HepG2 (cell line): ENCODE data around the gene MIER2. TPM values are rescaled to one million over a fixed set of nuclear protein-coding genes. Genes with fewer than 3 reads are reported as not detected.

Experiments used
- NFIC ChIP-seq: IDR thresholded peaks from 2 replicates; pipeline ENCODE4 v1.6.1; 2012; ENCODE audit warnings: mild to moderate bottlenecking, low read length, inconsistent platforms
- ONECUT2 ChIP-seq: sonication (generic); formaldehyde crosslinking; IDR thresholded peaks from 2 replicates; pipeline ENCODE4 v1.4.0; 2020; ENCODE audit warnings: missing genetic modification reagents
- ZFP36 ChIP-seq: fragments of 150-350 bp; IDR thresholded peaks from 2 replicates; pipeline ENCODE4 v1.6.1; 2018; ENCODE audit warnings: borderline replicate concordance, low read length, low read depth; ENCODE audit not compliant: partially characterized antibody
- ZNF142 ChIP-seq: sonication (generic); formaldehyde crosslinking; IDR thresholded peaks from 2 replicates; pipeline ENCODE4 v1.4.0; 2020; ENCODE audit warnings: missing genetic modification reagents
- ZNF484 ChIP-seq: sonication (generic); formaldehyde crosslinking; IDR thresholded peaks from 2 replicates; pipeline ENCODE4 v1.5.1; 2020; ENCODE audit warnings: mild to moderate bottlenecking, low read depth, missing genetic modification reagents, borderline replicate concordance
- ZNF747 ChIP-seq: sonication (generic); formaldehyde crosslinking; IDR thresholded peaks from 2 replicates; pipeline ENCODE4 v1.8.1; 2023; ENCODE audit warnings: missing genetic modification reagents, mild to moderate bottlenecking, borderline replicate concordance
- polyA plus RNA-seq, 8 experiments: library from polyadenylated mRNA; depleted of rRNA in 3 of 8; stranded (reverse) in 7 of 8; unstranded in 1 of 8; fragments of >200 nt; fragmentation: Illumina TruSeq in 4 of 8; extraction: Trizol in 4 of 8; gene quantifications; 2 replicates each; pipeline versions ENCODE4 v1.2.1 to v1.2.3, GENCODE V29; 2011 to 2016; ENCODE audit warnings: low read depth in 4 of 8, missing spikeins in 1 of 8, mixed read lengths in 1 of 8; ENCODE audit not compliant: insufficient read depth in 1 of 8
- total RNA-seq, 5 experiments: library from RNA; depleted of rRNA; stranded (reverse); fragments of >200 nt; fragmentation: Illumina TruSeq; extraction: Trizol; gene quantifications; 2 replicates each; pipeline ENCODE4 v1.2.3, GENCODE V29; 2016; ENCODE audit warnings: low read depth in 1 of 5
- TF ChIP-seq, protein P1 (sequence below): sonication (generic); formaldehyde crosslinking; IDR thresholded peaks from 2 replicates; pipeline ENCODE4 v1.4.0; 2020; ENCODE audit warnings: missing genetic modification reagents, low read depth, mild to moderate bottlenecking, borderline replicate concordance

MIER2 gene
- total and polyA plus RNA-seq, 2 of the 13 experiments (the other 11 are each of a cell fraction or from before 2014, with no cell fraction given): 9.6 to 25.7 TPM

GRCh38 chr19:329876-330275, 14.7 kb downstream of the MIER2 start (continued):
- TF ChIP-seq ZNF142 (CRISPR knock-in tag) (no peak), ZNF484 (CRISPR knock-in tag) (no peak), NFIC (no peak), ONECUT2 (no peak), ZNF747 (no peak), ZFP36 (no peak)
- TF ChIP-seq, protein P1, sequence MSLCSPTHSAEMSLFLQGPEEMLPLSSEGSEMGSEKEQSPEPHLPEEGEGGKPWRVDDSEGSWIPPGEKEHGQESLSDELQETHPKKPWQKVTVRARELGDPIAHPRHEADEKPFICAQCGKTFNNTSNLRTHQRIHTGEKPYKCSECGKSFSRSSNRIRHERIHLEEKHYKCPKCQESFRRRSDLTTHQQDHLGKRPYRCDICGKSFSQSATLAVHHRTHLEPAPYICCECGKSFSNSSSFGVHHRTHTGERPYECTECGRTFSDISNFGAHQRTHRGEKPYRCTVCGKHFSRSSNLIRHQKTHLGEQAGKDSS (CRISPR knock-in tag): no peak
- TF ChIP-seq, all 625 proteins: peak for 0
